CD14-positive monocyte (primary cell): ENCODE data around the gene TADA2A. TPM values are rescaled to one million over a fixed set of nuclear protein-coding genes. Genes with fewer than 3 reads are reported as not detected.
A peak's percentile ranks its signal among the peaks of the same experiment; 100 is the strongest.

Experiments used
- DNase-seq, 3 donors: peaks; one replicate each; pipeline ENCODE4 v3.0.0-alpha.2; 2011 to 2022
- H2AFZ ChIP-seq: 2 replicates; pipeline ENCODE4 v1.6.0; 2012; ENCODE audit warnings: mild to moderate bottlenecking, low read depth, low read length, inconsistent platforms; ENCODE audit not compliant: insufficient read depth, poor library complexity, severe bottlenecking
- H3K27ac ChIP-seq, 2 donors: 1 replicate in 1 of 2; 2 replicates in 1 of 2; pipeline ENCODE4 v1.5.1; 2012 to 2013; ENCODE audit warnings: low read length in 2 of 2, control low read depth in 1 of 2, inconsistent platforms in 1 of 2, low read depth in 1 of 2, mild to moderate bottlenecking in 1 of 2
- H3K27me3 ChIP-seq, 2 donors: one replicate each; pipeline versions ENCODE4 v1.6.0 to v1.6.1; 2011 to 2013; ENCODE audit warnings: low read length in 2 of 2; ENCODE audit not compliant: control insufficient read depth in 2 of 2, insufficient read depth in 2 of 2
- H3K36me3 ChIP-seq, 2 donors: replicated peaks in 1 of 2; 1 replicate in 1 of 2; 2 replicates in 1 of 2; pipeline versions ENCODE4 v1.5.1 to v1.6.1; 2012 to 2013; ENCODE audit warnings: low read length in 2 of 2, control low read depth in 1 of 2, inconsistent platforms in 1 of 2, mild to moderate bottlenecking in 1 of 2; ENCODE audit not compliant: insufficient read depth in 2 of 2, control insufficient read depth in 1 of 2
- H3K4me1 ChIP-seq, 2 donors: 1 replicate in 1 of 2; 2 replicates in 1 of 2; pipeline versions ENCODE4 v1.5.1 to v1.6.1; 2012 to 2013; ENCODE audit warnings: low read length in 2 of 2, control low read depth in 1 of 2, inconsistent platforms in 1 of 2, mild to moderate bottlenecking in 1 of 2, moderate library complexity in 1 of 2; ENCODE audit not compliant: insufficient read depth in 2 of 2, control insufficient read depth in 1 of 2
- H3K4me2 ChIP-seq: replicated peaks from 2 replicates; pipeline ENCODE3; 2012; ENCODE audit warnings: low read length, moderate library complexity, mild to moderate bottlenecking; ENCODE audit not compliant: poor library complexity, severe bottlenecking; ENCODE audit errors: extremely low read depth
- H3K4me3 ChIP-seq, 3 experiments: fragments of 200-600 bp in 1 of 3; sonication (generic) in 1 of 3; replicated peaks in 1 of 3; 1 replicate in 2 of 3; 2 replicates in 1 of 3; pipeline ENCODE4 v1.5.1; 2011 to 2013; ENCODE audit warnings: low read length in 3 of 3, mild to moderate bottlenecking in 3 of 3, control low read depth in 2 of 3, low read depth in 2 of 3, inconsistent platforms in 1 of 3, moderate library complexity in 1 of 3
- H3K79me2 ChIP-seq: 2 replicates; pipeline ENCODE4 v1.6.0; 2012; ENCODE audit warnings: mild to moderate bottlenecking, control low read depth, inconsistent platforms, low read length, moderate library complexity; ENCODE audit not compliant: insufficient read depth
- H3K9ac ChIP-seq: 2 replicates; pipeline ENCODE4 v1.6.0; 2017; ENCODE audit warnings: low read length, mild to moderate bottlenecking; ENCODE audit not compliant: insufficient read depth, poor library complexity, severe bottlenecking
- H3K9me3 ChIP-seq, 2 donors: replicated peaks in 1 of 2; 1 replicate in 1 of 2; 2 replicates in 1 of 2; pipeline versions ENCODE4 v1.5.1 to v1.6.1; 2012 to 2013; ENCODE audit warnings: low read length in 2 of 2, control low read depth in 1 of 2; ENCODE audit not compliant: control insufficient read depth in 1 of 2, insufficient read depth in 1 of 2
- H4K20me1 ChIP-seq: 2 replicates; pipeline ENCODE4 v1.6.0; 2012; ENCODE audit warnings: mild to moderate bottlenecking, low read length, control low read depth, moderate library complexity; ENCODE audit not compliant: insufficient read depth
- H3K27ac Mint-ChIP-seq, 7 donors: one replicate each; pipeline ENCODE4 v1.8.0; 2020; ENCODE audit warnings: mild to moderate bottlenecking in 7 of 7, mixed read lengths in 7 of 7, moderate library complexity in 6 of 7, inconsistent platforms in 2 of 7
- H3K27me3 Mint-ChIP-seq, 3 donors: one replicate each; pipeline ENCODE4 v1.8.0; 2021 to 2022; ENCODE audit warnings: low read depth in 3 of 3, mild to moderate bottlenecking in 3 of 3, mixed read lengths in 3 of 3, moderate library complexity in 3 of 3, inconsistent platforms in 1 of 3
- H3K36me3 Mint-ChIP-seq, 2 donors: one replicate each; pipeline ENCODE4 v1.8.0; 2020; ENCODE audit warnings: mixed read lengths in 2 of 2, inconsistent platforms in 1 of 2, mild to moderate bottlenecking in 1 of 2
- H3K4me1 Mint-ChIP-seq: one replicate; pipeline ENCODE4 v1.8.0; 2020; ENCODE audit warnings: mild to moderate bottlenecking, mixed read lengths
- H3K4me3 Mint-ChIP-seq, 2 donors: one replicate each; pipeline ENCODE4 v1.8.0; 2020; ENCODE audit warnings: mild to moderate bottlenecking in 2 of 2, mixed read lengths in 2 of 2, moderate library complexity in 1 of 2
- H3K9me3 Mint-ChIP-seq, 7 donors: one replicate each; pipeline ENCODE4 v1.8.0; 2020 to 2022; ENCODE audit warnings: mixed read lengths in 7 of 7, mild to moderate bottlenecking in 6 of 7, moderate library complexity in 6 of 7, inconsistent platforms in 2 of 7
- WGBS: methylation state at CpG from one replicate; pipeline ENCODE4 v1.1.5; 2013; ENCODE audit warnings: missing lambda C conversion rate; ENCODE audit not compliant: insufficient coverage; 5-methylcytosine and 5-hydroxymethylcytosine counted together
- intact Hi-C, 2 donors: fragments of 100-400 bp; cut with micrococcal nuclease; formaldehyde crosslinking; loops; one replicate each; pipeline versions ENCODE4 v1.15.0 to v1.15.1; 2023
- polyA plus RNA-seq, 3 donors: library from polyadenylated mRNA; depleted of rRNA in 1 of 3; unstranded in 2 of 3; stranded (reverse) in 1 of 3; fragments of 300-500 nt in 2 of 3; fragments of >200 nt in 1 of 3; fragmentation: Illumina TruSeq in 2 of 3; gene quantifications; 1 replicate in 2 of 3; 2 replicates in 1 of 3; pipeline ENCODE4 v1.2.3, GENCODE V29; 2012 to 2021
- TF ChIP-seq, protein P1 (sequence below): fragments of 200-600 bp; IDR thresholded peaks from one replicate; pipeline ENCODE4 v1.8.0; 2022; ENCODE audit warnings: antibody characterized with exemption, mild to moderate bottlenecking

The TADA2A gene
- polyA plus RNA-seq, 3 donors, result 2.9 to 8.2 (median 4.3) TPM

DNA sequence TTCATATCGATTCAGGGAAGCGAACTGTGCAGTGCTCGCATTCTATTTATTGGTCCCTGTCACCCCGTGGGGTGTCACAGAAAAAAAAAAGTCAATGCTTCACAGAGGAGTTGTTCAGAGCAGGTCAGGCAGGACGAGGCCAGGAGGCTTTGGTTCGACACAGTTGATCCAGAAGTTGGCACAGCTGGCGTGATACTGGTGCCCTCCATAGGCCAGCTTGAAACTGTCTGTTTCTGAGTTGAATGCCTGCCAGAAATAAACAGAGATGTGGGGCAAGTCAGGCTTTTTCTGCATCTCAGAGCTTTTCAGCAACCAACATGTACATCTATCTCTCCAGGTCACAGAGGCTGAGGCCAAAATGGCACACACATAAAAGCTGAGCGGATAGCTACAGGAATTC, 112.1 kb downstream of the TADA2A start:
- TF ChIP-seq, protein P1, sequence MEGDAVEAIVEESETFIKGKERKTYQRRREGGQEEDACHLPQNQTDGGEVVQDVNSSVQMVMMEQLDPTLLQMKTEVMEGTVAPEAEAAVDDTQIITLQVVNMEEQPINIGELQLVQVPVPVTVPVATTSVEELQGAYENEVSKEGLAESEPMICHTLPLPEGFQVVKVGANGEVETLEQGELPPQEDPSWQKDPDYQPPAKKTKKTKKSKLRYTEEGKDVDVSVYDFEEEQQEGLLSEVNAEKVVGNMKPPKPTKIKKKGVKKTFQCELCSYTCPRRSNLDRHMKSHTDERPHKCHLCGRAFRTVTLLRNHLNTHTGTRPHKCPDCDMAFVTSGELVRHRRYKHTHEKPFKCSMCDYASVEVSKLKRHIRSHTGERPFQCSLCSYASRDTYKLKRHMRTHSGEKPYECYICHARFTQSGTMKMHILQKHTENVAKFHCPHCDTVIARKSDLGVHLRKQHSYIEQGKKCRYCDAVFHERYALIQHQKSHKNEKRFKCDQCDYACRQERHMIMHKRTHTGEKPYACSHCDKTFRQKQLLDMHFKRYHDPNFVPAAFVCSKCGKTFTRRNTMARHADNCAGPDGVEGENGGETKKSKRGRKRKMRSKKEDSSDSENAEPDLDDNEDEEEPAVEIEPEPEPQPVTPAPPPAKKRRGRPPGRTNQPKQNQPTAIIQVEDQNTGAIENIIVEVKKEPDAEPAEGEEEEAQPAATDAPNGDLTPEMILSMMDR, result no peak
- Histone ChIP-seq H3K4me3 (no peak overlapping the region), H3K4me2 (no peak overlapping the region), H3K36me3 (peaks cover 73 to 97% of the 10 kb centered on the region in 2 donors), H3K9me3 (no peaks in the 10 kb centered on the region), H4K20me1 (no peaks in the 10 kb centered on the region), H3K4me1 (no peaks in the 10 kb centered on the region), H3K79me2 (no peaks in the 10 kb centered on the region), H2AFZ (no peak overlapping the region), H3K27ac (peak overlapping the region in 1 of 2 donors; percentile 18), H3K27me3 (no peaks in the 10 kb centered on the region), H3K9ac (no peak overlapping the region)
- intact Hi-C loops, result no loop called here
- Mint-ChIP-seq H3K9me3 (no peaks in the 10 kb centered on the region), H3K27me3 (peaks cover 0 to 2% (median 0%) of the 10 kb centered on the region in 3 donors), H3K27ac (no peak overlapping the region), H3K36me3 (peaks cover 68 to 83% of the 10 kb centered on the region in 2 donors), H3K4me3 (no peak overlapping the region), H3K4me1 (no peaks in the 10 kb centered on the region)
- 90% methylated on average over 7 of the region's 8 CpGs for WGBS
- DNase-seq, result no peak

DNA sequence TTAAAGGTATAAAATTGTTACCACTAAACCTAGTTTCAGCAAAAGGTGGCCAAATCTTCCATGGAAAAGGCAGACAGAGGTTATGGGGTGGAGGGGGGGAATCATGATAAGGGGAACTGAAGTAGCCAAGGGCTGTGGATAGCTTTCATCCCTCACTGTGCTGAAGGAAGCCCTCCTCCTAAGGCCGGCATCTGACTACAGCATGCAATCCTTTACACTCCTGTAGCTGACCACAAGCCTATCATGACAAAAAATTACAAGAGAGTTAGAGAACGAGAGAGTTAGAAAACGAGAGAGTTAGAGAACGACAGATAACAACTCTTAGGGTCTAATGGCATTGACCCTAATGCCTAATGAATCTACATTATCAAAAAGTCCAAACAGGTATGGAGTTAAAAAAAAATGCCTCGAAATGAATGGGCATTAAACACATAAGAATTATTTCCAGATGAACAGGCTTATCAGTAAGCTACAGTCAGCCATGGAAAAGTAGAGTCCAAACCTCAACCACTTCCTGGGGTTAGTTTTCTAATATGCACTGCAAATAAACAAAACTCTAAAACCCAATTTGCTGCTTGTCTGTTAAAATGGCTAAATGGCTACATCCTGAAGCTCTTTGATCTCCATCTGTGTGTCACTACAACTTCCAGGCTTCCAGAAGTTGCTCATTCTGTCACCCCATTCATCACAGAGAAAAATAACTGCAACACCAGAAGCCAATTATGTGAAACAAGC, 112.7 kb downstream of the TADA2A start:
- no peaks in the 10 kb centered on the region for H3K4me1 ChIP-seq
- no peaks in the 10 kb centered on the region for H3K4me1 Mint-ChIP-seq
- H3K9me3 Mint-ChIP-seq, result no peaks in the 10 kb centered on the region
- H3K27ac ChIP-seq, result no peak overlapping the region
- H3K79me2 ChIP-seq, result no peaks in the 10 kb centered on the region
- H4K20me1 ChIP-seq, result no peaks in the 10 kb centered on the region
- no peak overlapping the region for H2AFZ ChIP-seq
- H3K27me3 Mint-ChIP-seq, result no peaks in the 10 kb centered on the region
- peaks cover 77 to 97% of the 10 kb centered on the region in 2 donors for H3K36me3 ChIP-seq
- H3K9ac ChIP-seq, result no peak overlapping the region
- DNase-seq, result no peak
- no peaks in the 10 kb centered on the region for H3K9me3 ChIP-seq
- H3K36me3 Mint-ChIP-seq, result peaks cover 72 to 84% of the 10 kb centered on the region in 2 donors
- peak overlapping the region in 1 of 7 donors; percentile 37 for H3K27ac Mint-ChIP-seq
- H3K27me3 ChIP-seq, result no peaks in the 10 kb centered on the region
- no CpG with 5 or more reads among the region's 5 CpGs for WGBS
- TF ChIP-seq, protein P1, result no peak
- H3K4me2 ChIP-seq, result no peak overlapping the region
- intact Hi-C loops, result no loop called here
- H3K4me3 ChIP-seq, result no peak overlapping the region
- no peak overlapping the region for H3K4me3 Mint-ChIP-seq
